Measurements from ENCODE around the gene HECTD3.
"Not testable (repeated sequence)": the region's sequence is repeated elsewhere in the genome, so short reads cannot be mapped to it uniquely, and the experiment has no call there.

Gene HECTD3

DNA sequence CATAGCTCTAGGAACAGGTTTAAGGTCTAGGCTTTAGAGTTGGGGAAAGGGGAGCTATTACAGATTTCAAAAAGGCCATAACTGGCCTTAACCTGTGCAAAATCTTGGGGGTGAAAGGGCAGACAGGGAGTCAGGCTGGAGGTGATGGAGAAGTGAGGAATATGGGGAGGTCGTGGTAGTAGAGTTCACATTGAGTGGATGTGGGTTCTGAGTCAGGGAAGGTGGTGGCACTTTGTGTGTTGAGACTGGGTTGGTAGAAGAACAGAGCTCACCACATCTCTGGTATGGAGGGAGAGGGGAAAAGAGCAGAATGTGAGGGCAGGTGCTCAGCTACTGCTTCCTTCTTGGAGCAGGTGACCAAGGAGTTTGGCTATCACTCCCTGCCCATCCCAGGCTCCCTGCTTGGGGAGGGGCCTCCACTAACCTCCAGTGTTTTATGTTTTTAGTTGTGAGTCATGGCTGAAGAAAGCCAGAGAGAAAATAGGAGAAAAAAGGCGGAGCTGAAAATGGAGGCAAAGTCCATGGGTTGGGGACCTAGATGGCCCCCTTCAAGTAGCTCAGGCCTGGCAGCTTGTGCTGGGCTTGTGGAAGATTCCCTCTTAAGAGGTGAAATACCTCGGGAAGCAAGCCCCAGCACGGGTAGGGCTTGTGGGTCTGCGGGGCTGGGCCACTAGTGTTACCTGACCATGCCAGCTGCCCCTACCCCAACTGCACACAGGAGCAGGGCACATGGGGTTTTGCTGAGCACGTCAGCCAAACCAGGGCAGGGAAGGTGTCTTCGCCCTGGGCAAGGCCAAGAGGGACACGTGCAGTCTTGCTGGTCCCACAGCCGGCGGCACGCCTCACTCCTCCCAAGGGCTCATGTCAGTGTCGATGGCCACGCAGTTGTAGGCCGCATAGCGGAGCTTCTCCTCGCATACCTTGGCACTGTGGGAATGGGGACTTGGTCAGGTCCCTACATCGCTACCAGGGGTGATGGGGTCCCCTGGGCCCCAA, 8.2 kb downstream of the HECTD3 start:
- H3K4me3 ChIP-seq (ENCODE audit: low read length), result no peak overlapping the region
- TF ChIP-seq, protein P1, sequence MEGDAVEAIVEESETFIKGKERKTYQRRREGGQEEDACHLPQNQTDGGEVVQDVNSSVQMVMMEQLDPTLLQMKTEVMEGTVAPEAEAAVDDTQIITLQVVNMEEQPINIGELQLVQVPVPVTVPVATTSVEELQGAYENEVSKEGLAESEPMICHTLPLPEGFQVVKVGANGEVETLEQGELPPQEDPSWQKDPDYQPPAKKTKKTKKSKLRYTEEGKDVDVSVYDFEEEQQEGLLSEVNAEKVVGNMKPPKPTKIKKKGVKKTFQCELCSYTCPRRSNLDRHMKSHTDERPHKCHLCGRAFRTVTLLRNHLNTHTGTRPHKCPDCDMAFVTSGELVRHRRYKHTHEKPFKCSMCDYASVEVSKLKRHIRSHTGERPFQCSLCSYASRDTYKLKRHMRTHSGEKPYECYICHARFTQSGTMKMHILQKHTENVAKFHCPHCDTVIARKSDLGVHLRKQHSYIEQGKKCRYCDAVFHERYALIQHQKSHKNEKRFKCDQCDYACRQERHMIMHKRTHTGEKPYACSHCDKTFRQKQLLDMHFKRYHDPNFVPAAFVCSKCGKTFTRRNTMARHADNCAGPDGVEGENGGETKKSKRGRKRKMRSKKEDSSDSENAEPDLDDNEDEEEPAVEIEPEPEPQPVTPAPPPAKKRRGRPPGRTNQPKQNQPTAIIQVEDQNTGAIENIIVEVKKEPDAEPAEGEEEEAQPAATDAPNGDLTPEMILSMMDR (conservative IDR thresholded peaks at IDR 0.05; ENCODE audit: low read length), result no peak
- no peak for DNase-seq (ENCODE audit: low read depth)

DNA sequence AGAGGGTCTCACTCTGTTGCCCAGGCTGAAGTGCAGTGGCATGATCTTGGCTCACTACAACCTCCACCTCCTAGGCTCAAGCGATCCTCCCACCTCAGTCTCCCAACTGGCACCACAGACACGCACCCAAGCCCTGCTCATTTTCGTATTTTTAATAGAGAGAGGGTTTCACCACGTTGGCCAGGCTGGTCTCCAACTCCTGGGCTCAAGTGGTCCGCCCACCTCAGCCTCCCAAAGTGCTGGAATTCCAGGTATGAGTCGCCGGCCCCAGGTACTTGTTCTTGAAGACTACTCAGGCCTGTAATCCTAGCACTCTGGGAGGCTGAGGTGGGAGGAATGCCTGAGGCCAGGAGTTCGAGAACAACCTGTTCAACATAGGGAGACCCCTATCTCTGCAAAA, 9.5 kb downstream of the HECTD3 start:
- not testable (repeated sequence) for DNase-seq (ENCODE audit: low read depth); H3K4me3 ChIP-seq (ENCODE audit: low read length)

DNA sequence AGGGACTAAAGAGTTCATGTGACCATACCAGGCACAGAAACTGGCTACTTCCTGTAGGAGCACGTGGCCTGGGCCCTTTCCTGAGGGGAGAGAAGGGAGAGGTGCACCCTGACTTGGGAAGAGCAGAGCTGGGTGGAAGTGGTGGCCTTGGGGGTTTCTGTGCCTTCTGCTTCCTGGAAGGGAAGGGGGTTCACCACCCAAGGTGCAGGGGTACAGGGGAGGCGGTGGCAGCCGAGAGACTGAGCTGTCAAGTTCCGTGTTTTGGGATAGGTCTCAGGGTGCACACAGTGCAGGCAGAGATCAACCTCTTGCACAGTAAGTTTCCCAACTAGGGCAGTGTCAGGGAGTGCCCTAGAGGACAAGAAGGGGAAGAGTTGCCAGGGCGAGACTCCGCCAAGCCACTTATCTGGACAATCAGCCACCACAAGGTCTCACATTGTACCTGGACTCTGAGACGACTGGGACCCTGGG, 10.1 kb downstream of the HECTD3 start:
- H3K4me3 ChIP-seq (ENCODE audit: low read length), result no peak overlapping the region
- TF ChIP-seq, protein P1 (conservative IDR thresholded peaks at IDR 0.05; ENCODE audit: low read length), result no peak
- no peak for DNase-seq (ENCODE audit: low read depth)

DNA sequence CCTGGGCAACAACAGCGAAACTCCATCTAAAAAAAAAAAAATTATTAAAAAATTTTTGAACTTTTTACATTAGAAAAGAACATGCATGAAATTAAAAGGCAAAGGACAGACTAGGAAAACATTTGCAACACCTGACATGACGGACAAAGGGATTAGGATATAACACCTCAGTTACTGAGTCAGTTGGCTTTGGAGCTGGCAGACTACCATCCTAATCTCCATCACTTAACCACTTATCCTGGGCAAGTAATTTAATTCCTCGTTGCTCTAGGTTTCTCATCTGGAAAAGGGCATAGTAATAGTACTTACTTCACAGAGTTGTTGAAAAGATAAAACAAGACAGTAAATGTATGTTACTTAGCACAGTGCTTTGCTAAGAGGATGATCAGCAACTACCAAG, 11.9 kb downstream of the HECTD3 start:
- TF ChIP-seq, protein P1 (conservative IDR thresholded peaks at IDR 0.05; ENCODE audit: low read length), result no peak
- no peak for DNase-seq (ENCODE audit: low read depth)

DNA sequence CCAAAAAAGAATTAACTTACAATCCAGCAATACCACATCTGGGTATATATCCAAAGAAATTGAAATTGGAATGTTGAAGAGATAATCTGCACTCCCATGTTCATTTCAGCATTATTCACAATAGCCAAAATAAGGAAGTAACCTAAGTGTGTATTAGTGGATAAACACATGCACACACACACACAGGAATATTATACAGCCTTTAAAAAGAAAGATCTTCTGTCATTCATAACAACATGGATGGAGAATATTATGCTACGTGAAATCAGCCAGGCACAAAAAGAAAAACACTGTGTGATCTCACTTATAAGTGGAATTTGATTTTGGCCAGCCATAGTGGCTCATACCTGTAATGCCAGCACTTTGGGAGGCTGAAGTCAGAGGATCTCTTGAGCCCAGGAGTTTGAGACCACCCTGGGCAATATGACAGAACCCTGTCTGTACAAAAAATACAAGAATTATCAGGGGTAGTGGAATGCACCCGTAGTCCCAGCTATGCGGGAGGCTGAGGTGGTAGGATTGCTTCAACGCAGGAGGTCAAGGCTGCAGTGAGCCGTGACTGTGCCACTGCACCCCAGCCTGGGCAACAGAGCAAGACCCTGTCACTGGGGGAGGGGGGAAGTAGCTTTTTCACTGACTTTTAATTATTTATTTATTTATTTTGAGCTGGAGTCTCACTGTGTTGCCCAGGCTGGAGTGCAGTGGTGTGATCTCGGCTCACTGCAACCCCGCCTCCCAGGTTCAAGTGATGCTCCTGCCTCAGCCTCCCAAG, 15.5 kb downstream of the HECTD3 start:
- H3K4me3 ChIP-seq (ENCODE audit: low read length), result no peak overlapping the region
- DNase-seq (ENCODE audit: low read depth), result no peak
- TF ChIP-seq, protein P1 (conservative IDR thresholded peaks at IDR 0.05; ENCODE audit: low read length), result no peak

More for the DNA sequence above, 11.9 kb downstream of the HECTD3 start:
- no peak overlapping the region for H3K4me3 ChIP-seq (ENCODE audit: low read length)

DNA sequence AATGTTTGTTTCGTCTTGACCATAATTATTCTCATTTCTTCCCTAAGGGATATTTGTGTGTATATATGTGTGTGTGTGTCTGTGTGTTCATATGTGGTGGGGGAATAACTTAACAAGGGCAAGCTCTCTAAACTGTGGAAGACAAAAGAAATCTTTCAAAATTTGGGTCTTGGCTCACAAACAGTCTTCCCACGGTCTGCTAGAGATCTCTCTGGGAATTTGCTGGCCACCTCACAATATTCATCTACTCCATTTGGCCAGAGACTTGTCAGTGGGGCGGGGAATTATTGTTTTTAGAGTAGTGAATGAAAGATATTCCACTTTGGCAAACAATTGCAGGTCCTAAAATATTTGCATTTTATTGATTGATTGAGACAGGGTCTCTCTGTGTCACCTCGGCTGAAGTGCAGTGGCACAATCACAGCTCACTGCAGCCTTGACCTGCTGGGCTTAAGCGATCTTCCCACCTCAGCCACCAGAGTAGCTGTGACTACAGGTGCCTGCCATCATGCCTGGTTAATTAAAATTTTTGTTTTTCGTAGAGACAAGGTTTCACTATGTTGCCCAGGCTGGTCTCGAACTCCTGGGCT, 16.7 kb downstream of the HECTD3 start:
- TF ChIP-seq, protein P1 (conservative IDR thresholded peaks at IDR 0.05; ENCODE audit: low read length), result no peak
- DNase-seq (ENCODE audit: low read depth), result no peak
- no peak overlapping the region for H3K4me3 ChIP-seq (ENCODE audit: low read length)

DNA sequence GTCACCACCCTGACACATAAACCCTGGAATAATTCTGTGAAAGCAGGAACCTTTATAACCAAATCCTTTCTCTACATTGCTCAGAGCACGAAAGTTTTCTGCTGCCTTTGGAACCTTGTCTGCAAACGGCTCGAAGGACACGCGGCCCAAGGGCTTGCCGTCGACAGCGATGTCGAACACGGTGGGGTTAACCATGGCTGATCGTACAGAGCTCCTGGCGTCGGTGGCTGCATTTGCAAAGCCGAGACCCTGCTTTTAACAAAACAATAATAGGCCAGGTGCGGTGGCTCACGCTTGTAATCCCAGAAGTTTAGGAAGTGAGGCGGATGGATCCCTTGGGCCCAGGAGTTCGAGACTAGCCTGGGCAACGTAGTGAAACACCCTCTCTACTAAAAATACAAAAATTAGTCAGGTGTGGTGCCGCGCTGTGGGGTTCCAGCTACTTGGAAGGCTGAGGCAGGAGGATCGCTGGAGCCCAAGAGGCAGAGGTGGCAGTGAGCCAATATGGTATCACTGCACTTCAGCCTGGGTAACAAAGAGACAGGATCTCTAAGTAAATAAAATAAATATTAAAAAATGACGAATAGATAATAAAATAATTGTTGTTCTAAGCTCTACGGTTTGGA, 22.5 kb downstream of the HECTD3 start:
- DNase-seq (ENCODE audit: low read depth), result no peak
- H3K4me3 ChIP-seq (ENCODE audit: low read length), result no peak overlapping the region
- TF ChIP-seq, protein P1 (conservative IDR thresholded peaks at IDR 0.05; ENCODE audit: low read length), result no peak

Data from AG10803 (cell line).